Measurements from ENCODE around the gene SLC25A6. TPM values are rescaled to one million over a fixed set of nuclear protein-coding genes. Genes with fewer than 3 reads are reported as not detected.

The SLC25A6 gene
- total and polyA plus RNA-seq, 2 of the 13 experiments (the other 11 are each of a cell fraction or from before 2014, with no cell fraction given), result 138 to 581 TPM

DNA sequence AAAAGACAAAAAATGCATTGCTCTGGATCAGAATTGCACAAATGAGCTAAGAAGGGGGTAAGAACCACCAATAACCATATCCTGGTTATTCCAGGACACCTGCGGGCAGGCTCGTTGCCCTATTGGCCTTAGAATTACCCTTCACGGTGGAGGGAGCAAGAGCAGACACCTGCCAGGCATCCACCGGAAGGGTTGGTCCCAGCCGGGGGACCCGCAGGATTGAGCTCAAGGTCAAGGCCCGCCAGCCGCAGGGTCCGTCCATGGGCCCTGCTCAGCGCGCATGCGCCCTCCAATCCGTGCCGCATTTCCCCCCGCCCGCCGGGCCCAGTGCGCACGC lies 575 bp downstream of the SLC25A6 start (continued):
- 0 out of 2 replicates have a peak, but pooled peaks have one; percentile 4 for TF ChIP-seq MTF1 (CRISPR knock-in tag; IDR thresholded peaks at IDR 0.05)
- no peak for TF ChIP-seq ZNF326 (CRISPR knock-in tag; IDR thresholded peaks at IDR 0.05; ENCODE audit: borderline replicate concordance)
- TF ChIP-seq ZSCAN20 (CRISPR knock-in tag; IDR thresholded peaks at IDR 0.05; ENCODE audit: borderline replicate concordance), result no peak
- peak; percentile 57; the same call in 1 of the 2 replicates for TF ChIP-seq ERF (CRISPR knock-in tag; IDR thresholded peaks at IDR 0.05)
- TF ChIP-seq, protein P1, sequence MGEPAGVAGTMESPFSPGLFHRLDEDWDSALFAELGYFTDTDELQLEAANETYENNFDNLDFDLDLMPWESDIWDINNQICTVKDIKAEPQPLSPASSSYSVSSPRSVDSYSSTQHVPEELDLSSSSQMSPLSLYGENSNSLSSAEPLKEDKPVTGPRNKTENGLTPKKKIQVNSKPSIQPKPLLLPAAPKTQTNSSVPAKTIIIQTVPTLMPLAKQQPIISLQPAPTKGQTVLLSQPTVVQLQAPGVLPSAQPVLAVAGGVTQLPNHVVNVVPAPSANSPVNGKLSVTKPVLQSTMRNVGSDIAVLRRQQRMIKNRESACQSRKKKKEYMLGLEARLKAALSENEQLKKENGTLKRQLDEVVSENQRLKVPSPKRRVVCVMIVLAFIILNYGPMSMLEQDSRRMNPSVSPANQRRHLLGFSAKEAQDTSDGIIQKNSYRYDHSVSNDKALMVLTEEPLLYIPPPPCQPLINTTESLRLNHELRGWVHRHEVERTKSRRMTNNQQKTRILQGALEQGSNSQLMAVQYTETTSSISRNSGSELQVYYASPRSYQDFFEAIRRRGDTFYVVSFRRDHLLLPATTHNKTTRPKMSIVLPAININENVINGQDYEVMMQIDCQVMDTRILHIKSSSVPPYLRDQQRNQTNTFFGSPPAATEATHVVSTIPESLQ (CRISPR knock-in tag; conservative IDR thresholded peaks at IDR 0.05), result 0 out of 2 replicates have a peak, but pooled peaks have one; percentile 55
- no peak for TF ChIP-seq ZNF550 (CRISPR knock-in tag; IDR thresholded peaks at IDR 0.05; ENCODE audit: borderline replicate concordance)
- TF ChIP-seq, protein P2, sequence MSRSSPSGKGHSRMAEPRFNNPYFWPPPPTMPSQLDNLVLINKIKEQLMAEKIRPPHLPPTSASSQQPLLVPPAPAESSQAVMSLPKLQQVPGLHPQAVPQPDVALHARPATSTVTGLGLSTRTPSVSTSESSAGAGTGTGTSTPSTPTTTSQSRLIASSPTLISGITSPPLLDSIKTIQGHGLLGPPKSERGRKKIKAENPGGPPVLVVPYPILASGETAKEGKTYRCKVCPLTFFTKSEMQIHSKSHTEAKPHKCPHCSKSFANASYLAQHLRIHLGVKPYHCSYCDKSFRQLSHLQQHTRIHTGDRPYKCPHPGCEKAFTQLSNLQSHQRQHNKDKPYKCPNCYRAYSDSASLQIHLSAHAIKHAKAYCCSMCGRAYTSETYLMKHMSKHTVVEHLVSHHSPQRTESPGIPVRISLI (CRISPR knock-in tag; IDR thresholded peaks at IDR 0.05; ENCODE audit: borderline replicate concordance), result no peak
- TF ChIP-seq HNF4A (CRISPR knock-in tag; IDR thresholded peaks at IDR 0.05), result peak; percentile 64
- TF ChIP-seq, protein P3, sequence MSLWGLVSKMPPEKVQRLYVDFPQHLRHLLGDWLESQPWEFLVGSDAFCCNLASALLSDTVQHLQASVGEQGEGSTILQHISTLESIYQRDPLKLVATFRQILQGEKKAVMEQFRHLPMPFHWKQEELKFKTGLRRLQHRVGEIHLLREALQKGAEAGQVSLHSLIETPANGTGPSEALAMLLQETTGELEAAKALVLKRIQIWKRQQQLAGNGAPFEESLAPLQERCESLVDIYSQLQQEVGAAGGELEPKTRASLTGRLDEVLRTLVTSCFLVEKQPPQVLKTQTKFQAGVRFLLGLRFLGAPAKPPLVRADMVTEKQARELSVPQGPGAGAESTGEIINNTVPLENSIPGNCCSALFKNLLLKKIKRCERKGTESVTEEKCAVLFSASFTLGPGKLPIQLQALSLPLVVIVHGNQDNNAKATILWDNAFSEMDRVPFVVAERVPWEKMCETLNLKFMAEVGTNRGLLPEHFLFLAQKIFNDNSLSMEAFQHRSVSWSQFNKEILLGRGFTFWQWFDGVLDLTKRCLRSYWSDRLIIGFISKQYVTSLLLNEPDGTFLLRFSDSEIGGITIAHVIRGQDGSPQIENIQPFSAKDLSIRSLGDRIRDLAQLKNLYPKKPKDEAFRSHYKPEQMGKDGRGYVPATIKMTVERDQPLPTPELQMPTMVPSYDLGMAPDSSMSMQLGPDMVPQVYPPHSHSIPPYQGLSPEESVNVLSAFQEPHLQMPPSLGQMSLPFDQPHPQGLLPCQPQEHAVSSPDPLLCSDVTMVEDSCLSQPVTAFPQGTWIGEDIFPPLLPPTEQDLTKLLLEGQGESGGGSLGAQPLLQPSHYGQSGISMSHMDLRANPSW (CRISPR knock-in tag; IDR thresholded peaks at IDR 0.05; ENCODE audit: borderline replicate concordance), result peak; percentile 64; the same call in 1 of the 2 replicates
- TF ChIP-seq, protein P4, sequence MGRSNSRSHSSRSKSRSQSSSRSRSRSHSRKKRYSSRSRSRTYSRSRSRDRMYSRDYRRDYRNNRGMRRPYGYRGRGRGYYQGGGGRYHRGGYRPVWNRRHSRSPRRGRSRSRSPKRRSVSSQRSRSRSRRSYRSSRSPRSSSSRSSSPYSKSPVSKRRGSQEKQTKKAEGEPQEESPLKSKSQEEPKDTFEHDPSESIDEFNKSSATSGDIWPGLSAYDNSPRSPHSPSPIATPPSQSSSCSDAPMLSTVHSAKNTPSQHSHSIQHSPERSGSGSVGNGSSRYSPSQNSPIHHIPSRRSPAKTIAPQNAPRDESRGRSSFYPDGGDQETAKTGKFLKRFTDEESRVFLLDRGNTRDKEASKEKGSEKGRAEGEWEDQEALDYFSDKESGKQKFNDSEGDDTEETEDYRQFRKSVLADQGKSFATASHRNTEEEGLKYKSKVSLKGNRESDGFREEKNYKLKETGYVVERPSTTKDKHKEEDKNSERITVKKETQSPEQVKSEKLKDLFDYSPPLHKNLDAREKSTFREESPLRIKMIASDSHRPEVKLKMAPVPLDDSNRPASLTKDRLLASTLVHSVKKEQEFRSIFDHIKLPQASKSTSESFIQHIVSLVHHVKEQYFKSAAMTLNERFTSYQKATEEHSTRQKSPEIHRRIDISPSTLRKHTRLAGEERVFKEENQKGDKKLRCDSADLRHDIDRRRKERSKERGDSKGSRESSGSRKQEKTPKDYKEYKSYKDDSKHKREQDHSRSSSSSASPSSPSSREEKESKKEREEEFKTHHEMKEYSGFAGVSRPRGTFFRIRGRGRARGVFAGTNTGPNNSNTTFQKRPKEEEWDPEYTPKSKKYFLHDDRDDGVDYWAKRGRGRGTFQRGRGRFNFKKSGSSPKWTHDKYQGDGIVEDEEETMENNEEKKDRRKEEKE (IDR thresholded peaks at IDR 0.05), result no peak
- no peak for TF ChIP-seq ZNF775 (CRISPR knock-in tag; IDR thresholded peaks at IDR 0.05; ENCODE audit: borderline replicate concordance)
- no peak for TF ChIP-seq SOX5 (CRISPR knock-in tag; IDR thresholded peaks at IDR 0.05; ENCODE audit: borderline replicate concordance)
- TF ChIP-seq NFKBIZ (CRISPR knock-in tag; IDR thresholded peaks at IDR 0.05), result 0 out of 2 replicates have a peak, but pooled peaks have one; percentile 39
- TF ChIP-seq NR2F6 (IDR thresholded peaks at IDR 0.05), result 0 out of 2 replicates have a peak, but pooled peaks have one; percentile 13
- no peak; the same call in 1 of the 2 replicates for TF ChIP-seq NR2F6 (CRISPR knock-in tag; IDR thresholded peaks at IDR 0.05)
- no peak for TF ChIP-seq FLYWCH1 (CRISPR knock-in tag; IDR thresholded peaks at IDR 0.05)
- TF ChIP-seq, protein P5, sequence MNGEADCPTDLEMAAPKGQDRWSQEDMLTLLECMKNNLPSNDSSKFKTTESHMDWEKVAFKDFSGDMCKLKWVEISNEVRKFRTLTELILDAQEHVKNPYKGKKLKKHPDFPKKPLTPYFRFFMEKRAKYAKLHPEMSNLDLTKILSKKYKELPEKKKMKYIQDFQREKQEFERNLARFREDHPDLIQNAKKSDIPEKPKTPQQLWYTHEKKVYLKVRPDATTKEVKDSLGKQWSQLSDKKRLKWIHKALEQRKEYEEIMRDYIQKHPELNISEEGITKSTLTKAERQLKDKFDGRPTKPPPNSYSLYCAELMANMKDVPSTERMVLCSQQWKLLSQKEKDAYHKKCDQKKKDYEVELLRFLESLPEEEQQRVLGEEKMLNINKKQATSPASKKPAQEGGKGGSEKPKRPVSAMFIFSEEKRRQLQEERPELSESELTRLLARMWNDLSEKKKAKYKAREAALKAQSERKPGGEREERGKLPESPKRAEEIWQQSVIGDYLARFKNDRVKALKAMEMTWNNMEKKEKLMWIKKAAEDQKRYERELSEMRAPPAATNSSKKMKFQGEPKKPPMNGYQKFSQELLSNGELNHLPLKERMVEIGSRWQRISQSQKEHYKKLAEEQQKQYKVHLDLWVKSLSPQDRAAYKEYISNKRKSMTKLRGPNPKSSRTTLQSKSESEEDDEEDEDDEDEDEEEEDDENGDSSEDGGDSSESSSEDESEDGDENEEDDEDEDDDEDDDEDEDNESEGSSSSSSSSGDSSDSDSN (CRISPR knock-in tag; IDR thresholded peaks at IDR 0.05), result 0 out of 2 replicates have a peak, but pooled peaks have one; percentile 53
- no peak for TF ChIP-seq ZNF33A (CRISPR knock-in tag; IDR thresholded peaks at IDR 0.05; ENCODE audit: borderline replicate concordance)
- TF ChIP-seq ZBTB20 (CRISPR knock-in tag; IDR thresholded peaks at IDR 0.05; ENCODE audit: borderline replicate concordance, low read depth), result no peak
